CD4-positive, alpha-beta T cell treated with Interleukin-4 for 4 hours (primary cell): ENCODE results near the gene CDH4.

Experiments used
- DNase-seq: peaks from one replicate; pipeline ENCODE4 v3.0.0-alpha.2; 2020

Gene CDH4

DNA sequence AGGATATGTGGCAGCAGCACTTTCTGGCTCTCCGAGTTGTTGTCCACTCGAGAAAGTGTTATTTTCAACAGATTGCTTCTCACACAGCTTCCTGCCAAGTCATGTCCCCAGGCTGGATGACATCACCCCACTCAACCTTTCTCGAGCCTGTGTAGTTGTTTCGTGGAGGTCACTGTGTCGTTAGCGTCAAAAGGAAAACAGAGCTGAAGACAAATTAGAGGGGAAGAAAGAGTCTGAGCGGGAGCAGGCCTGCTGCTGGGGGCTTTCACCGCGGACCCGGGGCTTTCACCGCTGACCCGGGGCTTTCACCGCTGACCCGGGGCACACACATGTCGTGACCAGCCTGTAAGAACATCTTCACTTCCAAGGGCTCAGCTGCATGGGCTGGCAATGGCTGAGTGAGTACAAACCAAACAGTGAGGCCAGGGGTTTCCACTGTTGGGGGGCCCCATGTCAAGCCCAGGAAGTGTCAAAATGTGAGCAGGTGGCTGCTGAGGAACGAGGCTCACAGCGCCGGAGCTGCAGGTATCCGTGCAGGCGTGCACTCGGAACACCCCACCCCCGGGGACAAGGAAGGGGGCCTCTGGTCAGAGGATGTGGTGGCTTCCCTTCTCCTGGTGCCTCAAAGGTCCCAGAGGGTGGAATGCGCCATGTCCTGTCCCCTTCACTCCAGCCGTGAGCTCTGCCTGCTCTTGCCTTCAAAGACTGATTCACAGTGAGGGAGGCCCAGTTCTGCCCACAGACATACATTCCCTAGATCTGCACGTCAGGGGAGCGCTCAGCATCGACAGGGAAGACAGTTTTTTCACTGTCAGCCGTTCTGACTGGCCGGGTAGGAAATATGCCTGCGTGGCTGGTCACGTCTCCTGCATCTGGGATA, 447.7 kb downstream of the CDH4 start:
- no peak for DNase-seq

DNA sequence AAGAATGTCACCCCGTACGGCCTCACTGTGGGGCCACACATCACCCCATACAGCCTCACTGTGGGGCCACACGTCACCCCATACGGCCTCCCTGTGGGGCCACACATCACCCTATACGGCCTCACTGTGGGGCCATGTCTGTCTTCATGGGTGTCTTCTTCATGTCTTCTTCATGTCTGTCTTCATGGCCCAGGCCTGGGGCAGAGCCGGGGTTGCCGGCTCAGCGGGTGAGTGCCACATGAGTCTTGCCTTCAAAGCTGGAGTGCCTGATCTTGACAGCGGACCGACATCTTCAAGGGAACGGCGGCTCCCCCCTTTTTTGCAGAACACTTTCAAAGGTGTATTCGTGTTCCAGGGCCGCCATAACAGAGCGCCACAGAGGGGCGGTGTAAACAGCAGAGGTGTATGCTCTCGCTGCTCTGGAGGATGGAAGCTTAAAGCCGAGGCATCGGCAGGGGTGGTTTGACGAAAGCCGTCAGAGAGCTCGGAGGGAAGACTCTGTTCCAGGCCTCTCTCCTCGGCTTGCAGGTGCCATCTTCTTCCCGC, 448.6 kb downstream of the CDH4 start:
- no peak for DNase-seq

DNA sequence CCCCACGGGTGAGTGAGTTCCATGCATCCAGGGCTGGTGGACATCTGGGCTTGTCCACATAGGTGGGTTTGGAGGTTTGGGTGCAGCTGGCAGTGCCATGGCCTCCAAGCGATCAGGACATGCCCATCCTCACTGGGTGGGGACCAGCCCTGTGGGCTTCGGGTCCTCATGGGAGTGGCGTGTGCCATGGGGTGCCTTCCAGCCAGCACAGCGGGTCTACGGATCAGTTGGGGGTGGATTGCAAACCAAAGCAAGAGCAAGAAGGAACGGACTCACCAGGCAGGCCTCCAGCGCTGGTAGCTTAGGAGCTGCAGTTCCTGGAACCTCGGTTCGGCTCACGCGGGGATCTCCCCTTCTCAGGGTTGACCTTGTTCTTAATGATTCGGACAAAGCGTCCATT, 449.3 kb downstream of the CDH4 start:
- no peak for DNase-seq

DNA sequence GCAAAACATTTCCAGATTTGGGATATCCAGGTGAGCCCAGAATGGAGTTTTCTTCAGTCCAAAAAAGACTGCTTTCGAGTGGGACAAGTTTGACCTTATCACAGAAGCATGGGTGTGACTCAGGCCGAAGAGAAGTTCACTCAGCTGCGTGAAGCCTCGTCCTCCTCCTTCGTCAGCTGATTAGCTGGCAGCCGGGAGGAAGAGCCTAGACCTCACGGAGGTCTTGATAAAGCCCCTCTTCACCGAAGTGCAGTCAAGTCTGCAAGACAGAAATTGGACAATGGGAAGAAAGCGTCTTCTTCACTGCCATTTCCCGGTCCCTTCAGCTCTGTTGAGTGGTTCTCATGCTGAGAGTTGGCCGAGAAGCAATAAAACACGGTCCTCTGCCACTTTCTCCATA, 449.7 kb downstream of the CDH4 start:
- DNase-seq = no peak

DNA sequence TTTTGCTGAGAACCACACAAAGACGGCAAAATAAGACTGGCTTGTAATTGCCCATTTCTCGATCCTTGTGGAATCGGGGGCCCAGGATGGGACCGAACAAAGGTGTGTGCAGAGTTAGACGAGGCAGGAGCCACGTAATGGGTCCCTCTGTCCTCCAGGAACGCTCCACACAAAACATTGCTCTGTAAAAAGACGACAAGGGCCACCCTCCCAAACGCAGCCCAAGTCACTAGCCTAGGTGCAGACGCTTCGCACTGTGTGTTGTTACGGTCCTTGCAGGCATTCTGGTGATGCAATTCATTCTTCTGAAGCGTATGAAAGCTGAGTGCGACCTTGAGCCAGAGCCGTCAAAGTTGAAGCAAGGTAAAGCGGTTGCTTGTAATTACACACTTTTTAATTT, 450.2 kb downstream of the CDH4 start:
- DNase-seq = no peak

DNA sequence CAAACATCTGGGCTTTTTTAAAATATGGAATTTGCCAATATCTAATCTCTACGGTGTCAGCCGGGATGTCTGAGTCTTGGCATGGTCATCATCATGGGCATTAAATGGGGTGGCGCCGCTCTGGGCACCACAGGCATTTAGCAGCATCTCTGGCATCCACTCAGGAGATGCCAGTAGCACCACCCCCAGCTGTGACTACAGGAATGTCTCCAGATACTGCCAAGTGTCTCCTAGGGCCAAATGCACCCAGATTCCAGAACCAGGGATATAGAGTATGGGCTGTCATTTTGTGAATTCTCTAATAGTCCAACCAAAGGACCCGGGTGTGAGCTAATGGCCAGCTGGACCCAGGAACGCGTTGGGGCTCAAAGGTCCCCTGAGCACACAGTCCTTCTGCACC, 452.6 kb downstream of the CDH4 start:
- DNase-seq = no peak

DNA sequence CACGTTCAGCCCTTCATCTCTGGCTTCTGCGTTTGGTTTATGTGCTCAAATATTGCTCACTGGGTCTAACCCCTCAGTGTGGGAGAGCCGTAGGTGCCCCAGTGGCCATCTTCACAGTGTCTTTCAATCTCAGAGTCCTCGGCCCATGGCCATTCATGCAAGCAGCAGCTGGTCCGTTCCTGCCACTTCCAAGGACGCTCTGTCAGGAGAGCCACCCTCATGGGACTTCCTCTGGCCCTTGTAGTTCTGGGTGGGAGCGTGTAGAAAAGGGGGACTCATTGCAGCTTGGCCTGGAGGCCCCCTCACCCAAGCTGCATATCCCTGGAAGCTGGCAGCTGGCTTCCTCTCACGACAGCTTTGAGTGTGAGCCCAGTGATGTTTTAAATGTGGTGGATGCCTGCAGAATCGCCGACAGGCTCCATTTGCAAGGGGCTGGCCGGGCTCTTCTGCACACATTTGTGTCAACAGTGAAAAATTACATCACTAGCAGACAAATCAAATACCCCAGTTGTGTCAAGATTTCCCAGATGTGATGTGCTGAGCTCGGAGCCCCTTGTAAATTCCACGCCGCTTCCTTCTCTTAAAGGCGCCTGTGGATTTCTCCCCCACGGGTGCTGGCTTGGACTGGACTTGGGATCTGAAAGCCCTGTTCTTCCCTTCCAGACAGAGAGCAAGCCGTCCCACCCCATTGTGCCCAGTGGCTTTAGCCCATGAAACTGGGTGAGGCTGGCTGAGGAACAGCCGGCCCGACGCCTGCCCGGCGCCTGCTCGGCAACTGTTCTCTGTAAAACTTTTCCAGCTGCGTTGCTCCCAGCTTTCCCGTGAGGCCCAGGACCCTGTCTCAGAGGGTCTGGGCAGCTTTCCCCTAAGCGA, 453.6 kb downstream of the CDH4 start:
- DNase-seq = no peak

DNA sequence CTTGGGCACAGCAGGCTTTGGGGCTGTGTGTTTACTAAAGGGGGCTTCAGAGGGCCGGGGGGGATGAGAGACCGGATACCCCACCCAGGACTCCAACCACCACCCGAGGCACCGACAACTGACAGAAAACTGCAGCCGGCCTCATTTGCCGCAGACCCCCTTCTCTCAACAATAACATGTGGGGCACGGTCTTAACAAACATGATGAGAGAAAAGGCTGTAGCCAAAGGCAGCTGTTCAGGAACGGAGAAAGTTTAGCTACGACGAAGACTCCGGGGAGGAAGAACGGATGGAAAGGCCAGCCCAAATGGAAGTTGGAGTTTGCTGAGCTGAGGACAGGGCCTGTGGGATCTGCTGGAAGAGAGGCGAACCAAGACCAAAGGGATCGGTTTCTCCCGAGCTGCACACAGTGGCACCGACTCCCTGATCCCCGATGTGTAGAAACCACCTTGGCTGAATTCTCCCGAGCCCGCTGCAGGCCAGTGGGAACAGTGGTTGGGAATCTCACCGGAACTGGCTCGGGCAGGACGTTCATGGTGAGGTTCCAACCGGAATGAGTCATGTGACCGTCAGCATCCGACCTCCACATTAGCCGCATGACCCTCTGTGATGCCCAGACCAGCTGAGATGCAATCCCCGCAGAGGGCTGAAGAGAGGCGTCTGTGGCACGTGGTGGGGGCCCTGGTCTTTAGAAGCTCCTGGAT, 454.3 kb downstream of the CDH4 start:
- no peak for DNase-seq

DNA sequence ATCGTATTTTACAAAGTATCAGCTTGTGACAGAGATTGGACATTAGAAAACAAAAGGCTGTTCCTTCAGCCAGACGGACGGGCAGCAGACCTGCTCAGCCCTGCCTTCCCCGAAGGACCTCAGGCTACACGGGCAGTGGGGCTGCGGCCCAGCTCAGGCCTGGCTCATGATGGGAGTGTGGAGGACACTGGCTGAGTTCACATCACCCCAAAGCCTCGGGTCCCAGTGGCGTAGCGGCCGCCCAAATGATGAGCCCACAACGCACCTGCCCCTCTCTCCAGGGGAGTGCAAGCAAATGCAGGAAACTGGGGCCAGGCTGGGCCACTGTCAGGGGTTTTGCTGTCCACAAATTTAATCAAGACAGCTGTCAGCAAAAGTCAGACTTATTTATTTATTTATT, 456.8 kb downstream of the CDH4 start:
- DNase-seq = no peak

DNA sequence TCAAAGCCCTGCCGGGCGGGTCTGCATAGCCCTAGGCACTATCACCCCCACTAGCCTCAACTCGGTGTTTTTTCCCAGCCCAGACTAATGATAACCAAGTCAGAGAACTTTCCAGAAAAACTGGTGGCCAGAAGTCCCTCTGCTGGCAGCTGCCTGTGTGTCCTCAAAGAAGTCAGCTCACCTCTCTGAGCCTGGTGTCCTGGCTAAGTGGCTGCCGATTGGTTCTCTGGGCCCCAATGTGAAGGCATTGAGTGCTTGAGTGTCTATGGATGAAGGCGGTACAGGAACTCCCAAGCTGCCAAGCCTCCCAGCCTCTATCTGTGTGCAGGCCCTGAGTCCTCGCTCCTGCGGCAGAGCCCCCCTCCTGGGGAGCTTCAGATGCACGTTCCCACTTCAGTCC, 458.0 kb downstream of the CDH4 start:
- DNase-seq = no peak

DNA sequence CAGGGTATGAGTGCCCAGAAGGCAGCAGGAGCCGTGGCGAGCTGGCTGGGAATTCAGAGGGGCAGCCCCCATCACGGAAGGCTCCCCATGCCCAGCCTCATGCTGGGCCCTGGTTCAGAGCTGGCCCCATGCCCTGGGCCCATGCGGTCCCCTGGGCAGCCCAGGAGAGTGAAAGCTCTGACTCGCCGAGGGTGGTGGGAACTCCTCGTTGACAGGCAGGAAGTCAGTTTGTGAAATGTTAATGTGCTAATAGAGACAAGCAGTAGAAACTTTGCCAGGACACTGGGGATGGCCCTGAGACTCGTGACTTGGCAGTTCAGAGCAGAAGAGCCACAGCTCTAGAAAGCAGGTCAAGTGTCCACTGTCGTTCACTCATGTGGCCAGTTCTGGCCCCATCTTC, 460.6 kb downstream of the CDH4 start:
- DNase-seq = no peak

DNA sequence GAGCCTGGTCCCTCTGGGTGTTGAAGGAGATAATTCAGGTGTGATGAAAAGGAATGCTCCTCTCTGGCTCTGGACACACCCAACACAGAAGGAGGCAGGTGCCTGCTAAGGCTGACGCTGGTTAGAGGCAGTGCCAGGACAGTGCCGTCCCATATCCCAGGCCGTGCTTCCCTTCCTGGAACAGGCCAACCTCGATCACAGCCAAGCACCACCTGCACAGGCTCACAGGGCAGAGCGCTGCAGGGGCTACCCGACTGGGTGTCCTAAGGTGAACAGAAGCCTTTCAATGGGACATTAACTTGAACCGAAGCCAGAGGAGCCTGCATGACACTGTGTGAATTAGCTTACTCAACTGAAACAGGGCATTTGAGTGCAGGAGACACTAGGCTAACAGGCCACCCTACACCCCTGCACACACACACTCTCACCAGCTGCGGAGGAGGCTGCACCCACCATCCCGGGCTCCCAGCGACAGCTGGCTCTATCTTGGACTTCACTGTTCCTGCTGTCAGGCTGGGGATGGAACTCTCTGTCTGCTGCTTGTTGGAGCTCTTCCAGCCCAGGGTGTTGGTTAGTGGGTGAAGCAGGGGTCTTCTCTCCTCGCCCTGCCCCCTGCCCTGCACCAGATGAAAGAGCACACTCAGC, 466.4 kb downstream of the CDH4 start:
- DNase-seq = no peak

DNA sequence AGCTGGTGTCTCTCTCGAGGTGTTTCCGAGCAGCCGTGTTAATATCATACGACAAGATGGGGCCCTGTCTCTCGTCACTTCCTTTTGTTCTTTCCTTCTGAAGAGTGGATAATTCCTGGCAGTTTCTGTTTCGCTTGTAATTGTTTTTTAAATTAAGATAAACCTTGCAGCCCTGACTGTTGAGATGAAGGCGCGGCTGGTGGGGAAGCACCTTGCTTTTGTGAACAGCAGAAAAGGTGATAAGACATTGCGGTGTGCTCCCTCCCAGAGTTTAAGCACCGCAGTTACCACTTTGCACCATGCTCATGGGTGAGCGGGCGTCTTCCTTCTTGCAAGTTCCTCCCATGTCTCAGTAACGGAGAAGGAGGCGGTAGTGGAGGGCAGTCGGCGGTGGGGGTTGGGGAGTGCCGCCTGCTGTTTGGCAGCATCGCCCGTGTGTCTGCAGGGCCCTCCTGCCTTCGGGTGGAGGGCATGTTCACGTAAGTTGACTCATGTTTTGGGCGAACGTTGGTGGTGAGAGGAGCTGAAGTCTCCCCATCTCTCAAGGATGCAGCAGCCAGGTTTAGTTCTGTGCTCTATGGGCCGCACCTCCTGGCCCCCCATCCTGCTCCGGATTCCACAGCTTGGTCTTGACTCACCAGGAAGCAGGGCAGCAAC, 467.8 kb downstream of the CDH4 start:
- DNase-seq = peak; percentile 50

DNA sequence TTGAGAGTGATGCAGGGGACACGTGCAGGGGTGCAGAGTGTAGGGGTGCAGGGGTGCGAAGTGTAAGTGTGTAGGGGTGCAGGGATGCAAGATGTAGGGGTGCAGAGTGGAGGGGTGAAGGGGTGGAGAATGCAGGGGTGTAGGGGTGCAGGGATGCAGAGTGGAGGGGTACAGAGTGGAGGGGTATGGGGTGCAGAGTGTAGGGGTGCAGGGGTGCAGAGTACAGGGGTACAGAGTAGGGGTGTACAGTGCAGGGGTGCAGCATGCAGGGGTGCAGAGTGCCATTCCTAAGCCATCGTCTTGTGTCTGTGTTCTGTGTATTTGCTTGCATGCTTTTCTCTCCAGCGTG, 468.3 kb downstream of the CDH4 start:
- no peak for DNase-seq

DNA sequence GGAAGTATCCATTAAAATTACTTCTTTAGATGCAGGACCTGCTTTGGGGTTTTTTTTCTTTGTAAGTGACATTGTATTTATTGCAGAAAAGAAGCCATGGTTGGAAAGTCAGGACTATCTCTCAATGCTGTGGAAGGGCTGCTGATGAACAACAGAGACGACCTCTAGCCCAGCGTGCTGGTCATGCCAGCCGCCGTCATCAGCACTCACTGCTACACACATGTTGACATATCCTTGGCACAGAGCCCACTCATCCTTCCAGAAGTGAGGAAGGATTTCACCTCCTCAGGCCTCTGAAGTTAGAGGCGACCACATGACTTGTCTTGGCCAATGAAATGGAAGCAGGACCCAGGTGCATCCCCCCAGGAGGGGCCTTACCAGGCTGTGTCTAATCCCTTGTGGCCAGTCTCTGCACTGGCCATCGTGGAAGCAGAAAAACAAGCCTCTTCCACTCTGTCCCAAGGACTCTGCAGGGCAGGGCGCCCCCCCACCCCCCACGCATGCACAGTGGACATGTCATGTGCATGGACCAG, 470.2 kb downstream of the CDH4 start:
- no peak for DNase-seq

DNA sequence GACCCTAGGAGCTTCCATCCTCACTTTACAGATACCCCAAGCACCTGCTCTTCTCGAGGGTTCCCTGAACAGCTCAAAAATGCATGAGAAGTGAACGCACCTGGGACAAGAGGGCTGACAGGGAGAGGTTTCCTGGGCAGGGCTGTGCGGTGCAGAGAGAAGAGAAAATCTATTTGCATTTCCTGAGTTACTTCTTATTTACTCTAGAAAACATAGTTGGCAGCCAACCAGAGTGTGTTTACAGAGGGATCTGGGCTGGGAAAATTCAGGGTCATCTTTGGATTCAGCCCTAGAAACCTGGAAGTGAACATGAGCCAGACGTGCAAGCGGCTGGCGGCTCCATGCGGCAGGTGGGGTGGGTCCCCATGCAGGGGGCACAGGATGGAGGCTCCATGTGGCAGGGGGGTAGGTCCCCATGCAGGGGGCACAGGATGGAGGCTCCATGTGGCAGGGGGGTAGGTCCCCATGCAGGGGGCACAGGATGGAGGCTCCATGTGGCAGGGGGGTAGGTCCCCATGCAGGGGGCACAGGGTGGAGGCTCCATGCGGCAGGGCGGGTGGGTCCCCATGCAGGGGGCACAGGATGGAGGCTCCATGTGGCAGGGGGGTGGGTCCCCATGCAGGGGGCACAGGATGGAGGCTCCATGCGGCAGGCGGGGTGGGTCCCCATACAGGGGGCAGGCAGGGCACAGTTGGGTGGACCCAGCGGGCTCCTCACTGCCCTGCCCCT, 471.6 kb downstream of the CDH4 start:
- no peak for DNase-seq

DNA sequence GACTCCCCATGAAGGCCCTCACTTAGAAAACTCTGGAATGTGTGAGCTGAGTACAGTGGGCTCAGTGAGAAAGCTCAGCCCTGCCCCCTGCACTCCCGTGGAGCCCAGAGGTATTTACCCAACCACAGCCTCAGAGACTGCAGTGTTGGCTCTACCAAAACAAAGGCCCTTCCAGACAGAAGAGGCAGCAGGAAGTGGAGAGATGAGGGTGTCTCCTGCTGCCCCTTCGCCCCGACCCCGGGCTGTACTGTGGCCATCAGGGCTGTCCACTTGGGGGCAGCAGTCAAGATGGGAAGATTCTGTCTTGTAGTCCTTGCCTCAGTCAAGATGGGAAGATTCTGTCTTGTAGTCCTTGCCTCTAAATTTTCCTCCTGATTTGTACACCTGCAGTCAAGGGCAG, 472.3 kb downstream of the CDH4 start:
- no peak for DNase-seq

DNA sequence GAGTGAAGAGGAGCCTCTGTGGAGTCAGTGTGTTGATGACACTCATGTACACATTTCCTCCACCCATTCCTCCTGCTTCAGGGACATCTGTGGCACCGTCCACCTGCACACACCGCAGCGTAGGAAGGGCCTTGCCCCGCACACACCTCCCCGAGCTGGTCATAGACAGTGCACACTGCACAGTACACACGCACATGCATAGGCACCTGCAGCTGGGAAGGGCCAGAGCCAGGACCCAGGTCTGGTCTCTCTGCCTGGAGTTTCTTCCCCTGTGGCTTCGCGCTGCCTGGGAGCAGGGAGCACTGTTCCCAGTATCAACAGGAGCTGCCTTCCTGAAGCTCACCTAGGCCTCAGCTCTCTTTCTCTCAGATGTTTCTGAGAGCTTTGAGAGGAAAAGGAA, 473.1 kb downstream of the CDH4 start:
- DNase-seq = no peak

DNA sequence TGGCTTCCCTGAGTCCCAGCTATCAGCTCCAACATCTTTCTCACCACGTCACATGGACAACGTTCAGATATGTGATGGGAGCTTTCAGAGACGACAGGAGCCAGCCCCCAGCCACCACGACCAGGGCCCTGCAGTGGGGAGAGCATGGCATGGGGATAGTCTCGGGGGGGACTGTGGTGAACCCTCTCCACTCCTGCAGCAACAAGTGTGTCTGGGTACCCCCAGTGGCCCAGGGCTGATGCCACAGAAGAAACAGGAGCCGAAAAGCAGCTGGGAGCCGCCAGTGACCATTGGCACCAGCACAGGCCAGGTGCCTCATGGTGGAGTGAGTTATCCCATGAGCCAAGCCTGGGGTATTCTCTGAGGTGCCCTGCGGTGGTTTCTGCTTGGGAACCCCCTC, 473.9 kb downstream of the CDH4 start:
- no peak for DNase-seq

DNA sequence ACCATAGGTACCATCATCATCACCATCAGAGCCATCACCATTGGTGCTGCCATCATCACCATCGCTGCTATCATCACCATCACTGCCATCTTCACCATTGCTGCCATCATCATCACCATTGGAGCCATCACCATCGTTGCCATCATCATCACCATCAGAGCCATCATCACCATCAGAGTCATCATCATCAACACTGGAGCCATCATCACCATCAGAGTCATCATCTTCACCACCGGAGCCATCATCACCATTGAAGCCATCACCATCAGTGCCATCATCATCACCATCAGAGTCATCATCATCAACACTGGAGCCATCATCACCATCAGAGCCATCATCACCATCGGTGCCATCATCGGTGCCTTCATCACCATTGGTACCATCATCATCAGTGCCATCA, 474.9 kb downstream of the CDH4 start:
- no peak for DNase-seq

DNA sequence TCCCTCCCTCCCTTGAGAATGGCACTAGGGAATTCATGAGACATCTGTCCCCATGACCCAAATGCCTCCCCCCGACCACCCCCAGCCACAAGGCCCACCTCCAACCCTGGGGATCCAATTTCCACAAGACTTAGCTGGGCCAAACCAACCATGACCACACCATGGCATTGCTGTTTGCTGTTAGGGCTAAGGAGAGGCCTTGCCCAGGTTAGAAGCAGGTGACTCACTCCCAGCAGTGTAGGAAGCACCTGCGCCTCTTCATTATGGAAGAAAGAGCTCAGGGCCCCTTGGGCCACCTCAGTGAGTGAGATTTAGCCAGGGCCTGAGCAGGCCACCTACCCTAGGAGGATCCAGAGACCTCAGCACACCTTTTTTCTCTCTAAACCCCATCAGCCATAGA, 475.7 kb downstream of the CDH4 start:
- no peak for DNase-seq
